Small intestine (tissue), 7 donors: ENCODE data around the gene S100A11. TPM values are rescaled to one million over a fixed set of nuclear protein-coding genes. Genes with fewer than 3 reads are reported as not detected.
A peak's percentile ranks its signal among the peaks of the same experiment; 100 is the strongest.

Source experiments
- DNase-seq, 2 donors: peaks; one replicate each; pipeline versions ENCODE4 v3.0.0 to v3.0.0-alpha.2; 2013
- FAIRE-seq: peaks from 2 replicates; lab custom pipeline; 2012; peaks lifted over from hg19 to GRCh38; lab: Jason Lieb, UNC
- H3K27ac ChIP-seq, 3 donors: one replicate each; pipeline ENCODE4 v1.5.1; 2013; ENCODE audit warnings: low read length in 2 of 3, mild to moderate bottlenecking in 2 of 3, control low read depth in 1 of 3, inconsistent platforms in 1 of 3, low read depth in 1 of 3, moderate library complexity in 1 of 3
- H3K27me3 ChIP-seq, 3 donors: one replicate each; pipeline ENCODE4 v1.6.1; 2013; ENCODE audit warnings: low read length in 3 of 3, inconsistent platforms in 1 of 3; ENCODE audit not compliant: control insufficient read depth in 3 of 3, insufficient read depth in 3 of 3
- H3K36me3 ChIP-seq, 3 donors: one replicate each; pipeline ENCODE4 v1.6.1; 2013; ENCODE audit warnings: low read length in 3 of 3, inconsistent platforms in 1 of 3, low read depth in 1 of 3, mild to moderate bottlenecking in 1 of 3, moderate library complexity in 1 of 3; ENCODE audit not compliant: control insufficient read depth in 3 of 3, insufficient read depth in 2 of 3
- H3K4me1 ChIP-seq, 3 donors: one replicate each; pipeline ENCODE4 v1.6.1; 2013; ENCODE audit warnings: low read length in 2 of 3, inconsistent platforms in 1 of 3, low read depth in 1 of 3, mild to moderate bottlenecking in 1 of 3, moderate library complexity in 1 of 3; ENCODE audit not compliant: control insufficient read depth in 3 of 3, insufficient read depth in 2 of 3
- H3K4me3 ChIP-seq, 3 donors: one replicate each; pipeline ENCODE4 v1.5.1; 2013; ENCODE audit warnings: low read length in 3 of 3, control low read depth in 1 of 3, inconsistent platforms in 1 of 3, low read depth in 1 of 3, mild to moderate bottlenecking in 1 of 3, moderate library complexity in 1 of 3
- H3K9me3 ChIP-seq, 2 donors: one replicate each; pipeline ENCODE4 v1.6.1; 2013; ENCODE audit warnings: low read depth in 1 of 2, low read length in 1 of 2; ENCODE audit not compliant: control insufficient read depth in 2 of 2, insufficient read depth in 1 of 2
- WGBS, 3 donors: extraction: QIAGEN DNeasy Blood & Tissue Kit; methylation state at CpG; one replicate each; pipeline ENCODE4 v1.1.7; 2013; 5-methylcytosine and 5-hydroxymethylcytosine counted together
- polyA plus RNA-seq, 4 donors: library from polyadenylated mRNA; stranded (reverse) in 3 of 4; unstranded in 1 of 4; fragments of 200-250 nt in 3 of 4; fragments of 120-200 nt in 1 of 4; gene quantifications; one replicate each; pipeline versions ENCODE4 v1.2.1 to v1.2.3, GENCODE V29; 2013
- donor health status: healthy with polysubstance abuse.
- donor health status: control.
- donor health status: control.
- donor health status: Bipolar disorder and iron deficiency.
- donor health status: healthy.

The S100A11 gene
- polyA plus RNA-seq, 4 donors = 237 to 551 (median 408) TPM

- no peak for DNase-seq
- no peak for FAIRE-seq
- no peak overlapping the region for H3K4me3 ChIP-seq
- H3K9me3 ChIP-seq = no peaks in the 10 kb centered on the region
- H3K36me3 ChIP-seq = no peaks in the 10 kb centered on the region
- 54 to 71% (median 60%) methylated on average over 1 of the region's 1 CpG for WGBS, 3 donors
- H3K4me1 ChIP-seq = no peaks in the 10 kb centered on the region
- no peak overlapping the region for H3K27ac ChIP-seq
- peaks cover 0 to 4% (median 3%) of the 10 kb centered on the region in 3 donors for H3K27me3 ChIP-seq
Measured at GRCh38 chr1:152067929-152068328, 31.1 kb upstream of the S100A11 start.

DNA sequence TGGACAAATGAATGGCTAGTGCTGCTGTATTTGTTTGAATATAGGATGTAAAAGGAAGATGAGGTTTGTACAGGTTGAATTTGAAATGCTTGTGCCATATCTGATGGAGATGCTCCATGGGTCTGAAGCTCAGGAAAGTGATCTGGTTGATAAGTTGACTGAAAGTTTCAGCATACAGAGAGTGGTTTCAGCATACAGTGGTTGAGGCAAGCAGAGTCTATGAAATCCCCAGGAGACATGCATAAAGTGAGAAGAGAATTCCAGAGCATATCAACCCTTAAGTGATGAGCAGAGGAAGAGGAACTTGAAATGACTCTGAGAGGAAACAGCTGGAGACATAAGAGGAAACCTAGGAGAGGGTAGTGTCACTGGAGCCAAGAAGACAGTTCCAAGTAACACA lies 30.3 kb upstream of the S100A11 start:
- no peak for FAIRE-seq
- H3K4me3 ChIP-seq = no peak overlapping the region
- peaks cover 0 to 4% (median 0%) of the 10 kb centered on the region in 3 donors for H3K27me3 ChIP-seq
- no peaks in the 10 kb centered on the region for H3K4me1 ChIP-seq
- no peak for DNase-seq
- H3K9me3 ChIP-seq = no peaks in the 10 kb centered on the region
- H3K36me3 ChIP-seq = no peaks in the 10 kb centered on the region
- no peak overlapping the region for H3K27ac ChIP-seq

DNA sequence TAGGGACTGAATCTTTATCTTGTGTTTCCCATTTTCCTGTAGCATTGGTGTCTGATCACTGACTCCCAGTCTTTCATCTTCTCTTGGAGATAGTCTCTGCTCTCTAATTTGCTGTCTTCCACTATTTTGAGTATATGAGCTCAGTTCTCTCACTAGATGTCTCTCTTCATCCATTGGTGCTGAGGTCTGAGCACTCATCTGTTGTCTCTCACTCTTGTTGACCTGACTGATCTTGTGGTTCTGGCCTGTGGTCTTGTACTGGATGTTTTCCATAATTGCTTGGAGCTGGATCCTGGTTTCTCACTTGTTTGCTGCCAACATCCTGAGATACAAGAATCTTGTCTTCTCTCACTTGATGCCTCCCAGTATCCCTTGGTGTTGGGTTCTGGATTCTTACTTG lies 25.1 kb upstream of the S100A11 start:
- no peak overlapping the region for H3K4me3 ChIP-seq
- no peaks in the 10 kb centered on the region for H3K4me1 ChIP-seq
- no peaks in the 10 kb centered on the region for H3K36me3 ChIP-seq
- peaks cover 0 to 4% (median 2%) of the 10 kb centered on the region in 3 donors for H3K27me3 ChIP-seq
- no peak for DNase-seq
- H3K27ac ChIP-seq = no peak overlapping the region
- H3K9me3 ChIP-seq = no peaks in the 10 kb centered on the region
- FAIRE-seq = no peak

DNA sequence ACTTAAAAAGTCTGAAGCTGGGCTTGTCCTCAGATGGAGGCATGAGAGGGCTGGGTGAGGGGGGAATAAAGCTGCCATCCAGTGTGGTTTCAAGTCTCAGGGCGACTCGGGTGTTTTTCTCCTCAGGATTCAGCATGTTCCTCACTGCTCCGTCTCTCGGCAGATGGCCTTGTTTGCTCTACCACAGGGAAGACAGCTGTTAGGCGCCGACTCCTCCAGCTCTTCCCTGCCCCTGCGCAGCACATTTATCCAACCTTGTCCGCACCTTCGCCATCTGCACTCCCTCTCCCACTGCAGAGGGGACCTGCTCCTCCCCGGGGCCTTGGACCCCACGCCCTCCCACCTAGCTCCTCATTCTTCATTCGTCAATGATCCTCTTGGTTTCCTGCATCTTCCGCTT lies 16.6 kb upstream of the S100A11 start:
- 69 to 82% (median 75%) methylated on average over 13 of the region's 13 CpGs for WGBS, 3 donors
- peaks cover 0 to 11% (median 2%) of the 10 kb centered on the region in 3 donors for H3K27me3 ChIP-seq
- H3K36me3 ChIP-seq = no peaks in the 10 kb centered on the region
- FAIRE-seq (no peak), DNase-seq (peak in 1 of 2 donors; percentile 23)
- H3K4me1 ChIP-seq = peaks cover 0 to 14% (median 5%) of the 10 kb centered on the region in 3 donors
- no peaks in the 10 kb centered on the region for H3K9me3 ChIP-seq
- no peak overlapping the region for H3K4me3 ChIP-seq
- H3K27ac ChIP-seq = no peak overlapping the region

DNA sequence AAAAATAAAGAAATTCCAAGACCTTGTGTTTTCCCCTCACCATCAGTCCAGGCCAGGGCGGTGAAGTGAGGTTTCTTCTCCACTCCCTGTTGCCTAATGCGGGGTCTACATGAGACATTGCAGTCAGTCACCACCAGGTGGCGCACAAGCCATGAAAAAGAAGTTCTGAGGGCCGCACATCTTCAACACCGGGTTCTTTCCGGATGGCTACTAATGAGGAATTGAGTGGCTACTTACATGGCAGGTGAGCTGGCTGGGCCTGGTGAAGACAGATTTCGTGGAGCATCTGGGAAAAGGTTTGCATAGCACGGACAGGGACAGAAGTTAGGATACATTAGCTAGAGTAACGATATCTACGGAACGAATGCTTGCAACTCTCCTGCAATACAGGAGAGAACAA lies 15.8 kb upstream of the S100A11 start:
- H3K4me3 ChIP-seq = no peak overlapping the region
- DNase-seq (peak; percentile 82 to 88), FAIRE-seq (no peak)
- no peak overlapping the region for H3K27ac ChIP-seq
- H3K4me1 ChIP-seq = peaks cover 0 to 22% (median 5%) of the 10 kb centered on the region in 3 donors
- no peaks in the 10 kb centered on the region for H3K36me3 ChIP-seq
- no peaks in the 10 kb centered on the region for H3K9me3 ChIP-seq
- H3K27me3 ChIP-seq = peaks cover 0 to 11% (median 2%) of the 10 kb centered on the region in 3 donors
- 27 to 33% (median 31%) methylated on average over 11 of the region's 11 CpGs for WGBS, 3 donors

GRCh38 chr1:152050886-152051675 lies 14.3 kb upstream of the S100A11 start:
- Histone ChIP-seq H3K36me3 (no peaks in the 10 kb centered on the region), H3K4me3 (no peak overlapping the region), H3K4me1 (peaks cover 0 to 33% (median 9%) of the 10 kb centered on the region in 3 donors), H3K27ac (no peak overlapping the region), H3K27me3 (peaks cover 0 to 8% (median 2%) of the 10 kb centered on the region in 3 donors), H3K9me3 (no peaks in the 10 kb centered on the region)
- no peak for FAIRE-seq
- peak in 1 of 2 donors; percentile 16 for DNase-seq
- 58 to 65% (median 58%) methylated on average over 6 of the region's 6 CpGs for WGBS, 3 donors

DNA sequence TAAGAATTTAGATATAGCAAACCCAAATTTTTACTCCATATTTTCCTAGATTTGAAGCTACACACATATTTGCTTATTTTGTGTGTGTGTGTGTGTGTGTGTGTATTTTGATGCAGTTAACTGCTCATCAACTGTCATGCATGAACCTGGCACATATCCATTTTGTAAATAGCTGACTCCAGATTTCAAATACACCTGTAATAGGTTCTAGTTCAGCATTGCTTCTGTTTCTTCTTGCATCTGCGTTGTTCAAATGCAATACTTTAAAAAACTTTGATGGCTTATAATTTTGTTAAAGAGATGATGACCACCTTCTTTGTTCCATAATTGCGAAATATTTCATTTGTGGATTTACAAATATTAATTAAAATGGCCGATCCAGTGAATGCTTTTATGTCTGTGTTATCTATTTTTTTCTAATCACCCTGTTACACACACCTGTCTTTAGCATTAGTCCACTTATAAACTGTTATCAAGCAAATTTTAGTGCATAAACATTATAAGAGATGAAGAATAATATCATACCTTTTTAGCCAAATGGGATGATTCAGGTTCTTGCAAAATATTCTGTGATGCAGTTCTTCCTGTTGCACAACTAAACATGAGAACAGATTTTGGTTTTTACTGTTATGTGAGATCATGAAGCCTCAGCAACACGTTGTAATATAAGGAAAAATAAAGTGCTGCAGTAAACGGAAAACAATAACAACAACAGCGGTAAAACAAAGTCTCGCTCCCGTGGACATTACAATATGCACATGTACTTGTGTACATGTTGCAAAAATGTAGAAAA lies 12.7 kb upstream of the S100A11 start:
- DNase-seq = no peak
- peak overlapping the region in 1 of 3 donors; percentile 96 for H3K27ac ChIP-seq

DNA sequence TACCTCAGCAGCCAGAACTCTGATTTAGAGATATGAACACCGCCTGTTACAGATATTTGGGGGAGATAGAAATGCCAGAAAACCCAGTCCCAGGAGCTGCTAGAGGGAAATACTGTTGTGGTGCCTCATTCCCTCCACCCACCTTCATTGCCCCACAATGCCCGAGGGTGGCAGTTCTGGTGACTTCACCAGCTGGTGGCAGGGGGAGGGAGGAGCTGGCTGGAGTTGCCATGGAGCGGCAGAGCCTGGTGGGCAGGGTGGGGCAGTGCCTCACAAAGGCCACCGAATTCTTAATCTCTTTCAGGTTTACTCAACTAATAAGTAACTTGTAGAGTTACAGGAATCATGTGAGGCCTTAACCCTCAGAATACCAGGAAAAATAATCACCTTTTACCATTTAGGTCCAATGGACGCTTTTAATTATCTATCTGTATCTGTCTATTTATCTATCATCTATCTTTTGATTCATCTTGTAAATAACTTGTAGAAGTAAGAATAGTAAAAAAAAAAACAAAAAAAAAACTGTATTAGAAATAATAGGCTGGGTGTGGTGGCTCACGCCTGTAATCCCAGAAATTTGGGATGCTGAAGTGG lies 11.7 kb upstream of the S100A11 start:
- H3K4me1 ChIP-seq = peaks cover 0 to 37% (median 9%) of the 10 kb centered on the region in 3 donors
- DNase-seq = peak; percentile 90 to 94
- FAIRE-seq = no peak
- H3K9me3 ChIP-seq = no peaks in the 10 kb centered on the region
- H3K4me3 ChIP-seq = peak overlapping the region in 1 of 3 donors; percentile 31
- H3K27me3 ChIP-seq = peaks cover 0 to 4% (median 2%) of the 10 kb centered on the region in 3 donors
- 7 to 39% (median 17%) methylated on average over 6 of the region's 6 CpGs for WGBS, 3 donors
- no peaks in the 10 kb centered on the region for H3K36me3 ChIP-seq
- peak overlapping the region; percentile 93 to 96 (median 95) for H3K27ac ChIP-seq

More for the DNA sequence above, 12.7 kb upstream of the S100A11 start:
- H3K36me3 ChIP-seq = no peaks in the 10 kb centered on the region
- no peak overlapping the region for H3K4me3 ChIP-seq
- FAIRE-seq = no peak
- no peaks in the 10 kb centered on the region for H3K9me3 ChIP-seq
- peaks cover 0 to 6% (median 2%) of the 10 kb centered on the region in 3 donors for H3K27me3 ChIP-seq
- WGBS, 3 donors = 68 to 78% (median 71%) methylated on average over 8 of the region's 8 CpGs
- peaks cover 0 to 33% (median 9%) of the 10 kb centered on the region in 3 donors for H3K4me1 ChIP-seq
